Keratinocyte (primary cell): ENCODE data around the gene TCP11L2.

Experiments used
- EZH2 ChIP-seq: IDR thresholded peaks from one replicate; pipeline ENCODE4 v1.6.1; 2012; ENCODE audit warnings: inconsistent platforms, mild to moderate bottlenecking, low read length, moderate library complexity
- TF ChIP-seq, protein P1 (sequence below), 3 experiments: IDR thresholded peaks in 1 of 3; conservative IDR thresholded peaks in 1 of 3; optimal IDR thresholded peaks in 1 of 3; 2 replicates in 2 of 3; 3 replicates in 1 of 3; pipeline versions ENCODE3 to v1.5.1; 2011; ENCODE audit warnings: low read length in 3 of 3, mild to moderate bottlenecking in 3 of 3, moderate library complexity in 2 of 3, control low read depth in 1 of 3, inconsistent platforms in 1 of 3; ENCODE audit not compliant: insufficient read depth in 2 of 3; ENCODE audit errors: extremely low read depth in 1 of 3

- TF ChIP-seq, protein P1, sequence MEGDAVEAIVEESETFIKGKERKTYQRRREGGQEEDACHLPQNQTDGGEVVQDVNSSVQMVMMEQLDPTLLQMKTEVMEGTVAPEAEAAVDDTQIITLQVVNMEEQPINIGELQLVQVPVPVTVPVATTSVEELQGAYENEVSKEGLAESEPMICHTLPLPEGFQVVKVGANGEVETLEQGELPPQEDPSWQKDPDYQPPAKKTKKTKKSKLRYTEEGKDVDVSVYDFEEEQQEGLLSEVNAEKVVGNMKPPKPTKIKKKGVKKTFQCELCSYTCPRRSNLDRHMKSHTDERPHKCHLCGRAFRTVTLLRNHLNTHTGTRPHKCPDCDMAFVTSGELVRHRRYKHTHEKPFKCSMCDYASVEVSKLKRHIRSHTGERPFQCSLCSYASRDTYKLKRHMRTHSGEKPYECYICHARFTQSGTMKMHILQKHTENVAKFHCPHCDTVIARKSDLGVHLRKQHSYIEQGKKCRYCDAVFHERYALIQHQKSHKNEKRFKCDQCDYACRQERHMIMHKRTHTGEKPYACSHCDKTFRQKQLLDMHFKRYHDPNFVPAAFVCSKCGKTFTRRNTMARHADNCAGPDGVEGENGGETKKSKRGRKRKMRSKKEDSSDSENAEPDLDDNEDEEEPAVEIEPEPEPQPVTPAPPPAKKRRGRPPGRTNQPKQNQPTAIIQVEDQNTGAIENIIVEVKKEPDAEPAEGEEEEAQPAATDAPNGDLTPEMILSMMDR (optimal IDR thresholded peaks at IDR 0.05 in 1 of 3, IDR thresholded peaks at IDR 0.05 in 1 of 3, conservative IDR thresholded peaks at IDR 0.05 in 1 of 3; ENCODE audit: extremely low read depth in 1 of 3, insufficient read depth in 2 of 3, low read length in 3 of 3) = no peak
- no peak for TF ChIP-seq EZH2
Measured at GRCh38 chr12:106329231-106329982, 26.9 kb downstream of the TCP11L2 start.
